Right kidney (tissue), 1 donor: ENCODE results near the gene FAM222A.
A peak's percentile ranks its signal among the peaks of the same experiment; 100 is the strongest.
"Not testable (repeated sequence)": the region's sequence is repeated elsewhere in the genome, so short reads cannot be mapped to it uniquely, and the experiment has no call there.

Experiments
- DNase-seq: peaks from one replicate; pipeline ENCODE4 v3.0.0-alpha.2; 2016

FAM222A gene

GRCh38 chr12:109693160-109693559 lies 20.5 kb upstream of the FAM222A start:
- DNase-seq = no peak

GRCh38 chr12:109693653-109694600 lies 19.7 kb upstream of the FAM222A start:
- DNase-seq = no peak

- DNase-seq = not testable (repeated sequence)
Observed at GRCh38 chr12:109694629-109695028, 19.0 kb upstream of the FAM222A start.

GRCh38 chr12:109695416-109695815 lies 18.2 kb upstream of the FAM222A start:
- no peak for DNase-seq

GRCh38 chr12:109695961-109696461 lies 17.6 kb upstream of the FAM222A start:
- DNase-seq = peak; percentile 61

- no peak for DNase-seq
Observed at GRCh38 chr12:109696485-109697269, 16.9 kb upstream of the FAM222A start.

- no peak for DNase-seq
Observed at GRCh38 chr12:109697270-109697553, 16.4 kb upstream of the FAM222A start.

GRCh38 chr12:109697877-109698468 lies 15.7 kb upstream of the FAM222A start:
- DNase-seq = no peak

- DNase-seq = no peak
Observed at GRCh38 chr12:109698820-109699219, 14.8 kb upstream of the FAM222A start.

GRCh38 chr12:109701064-109701463 lies 12.6 kb upstream of the FAM222A start:
- DNase-seq = no peak

GRCh38 chr12:109702111-109702841 lies 11.3 kb upstream of the FAM222A start:
- no peak for DNase-seq

- DNase-seq = no peak
Observed at GRCh38 chr12:109703684-109704083, 9.9 kb upstream of the FAM222A start.

GRCh38 chr12:109704371-109705098 lies 9.1 kb upstream of the FAM222A start:
- no peak for DNase-seq

- DNase-seq = no peak
Observed at GRCh38 chr12:109705291-109705690, 8.3 kb upstream of the FAM222A start.

GRCh38 chr12:109706398-109706746 lies 7.3 kb upstream of the FAM222A start:
- no peak for DNase-seq

GRCh38 chr12:109706747-109707469 lies 6.7 kb upstream of the FAM222A start:
- no peak for DNase-seq

GRCh38 chr12:109707470-109707821 lies 6.2 kb upstream of the FAM222A start:
- DNase-seq = no peak

GRCh38 chr12:109708939-109709338 lies 4.7 kb upstream of the FAM222A start:
- no peak for DNase-seq

GRCh38 chr12:109709401-109709991 lies 4.1 kb upstream of the FAM222A start:
- DNase-seq = no peak

- DNase-seq = no peak
Observed at GRCh38 chr12:109710205-109710746, 3.3 kb upstream of the FAM222A start.
